ENCODE measurements around the gene REPS1.

DNA sequence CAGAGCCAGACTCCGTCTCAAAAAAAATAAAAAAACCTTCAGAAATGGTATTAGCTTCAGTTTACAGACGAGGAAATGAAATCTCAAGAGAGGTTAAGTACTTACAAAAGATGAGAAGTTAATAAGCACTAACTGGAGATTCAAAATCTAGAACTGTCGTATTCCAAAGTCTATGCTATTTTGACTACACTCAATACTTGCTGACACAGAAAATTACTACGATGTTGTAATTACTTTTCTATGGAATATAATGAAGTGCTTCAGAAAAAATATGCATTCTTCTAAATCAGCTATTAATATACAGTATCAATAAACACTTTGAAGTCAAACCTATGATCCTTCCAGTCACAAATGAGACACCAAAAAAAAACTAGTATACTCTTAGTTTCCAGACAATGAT is 12.2 kb downstream of the REPS1 start:
- TF ChIP-seq EZH2 (IDR thresholded peaks at IDR 0.05; ENCODE audit: borderline replicate concordance, insufficient read depth, low read depth, low read length, poor library complexity, severe bottlenecking), result no peak
- TF ChIP-seq, protein P1, sequence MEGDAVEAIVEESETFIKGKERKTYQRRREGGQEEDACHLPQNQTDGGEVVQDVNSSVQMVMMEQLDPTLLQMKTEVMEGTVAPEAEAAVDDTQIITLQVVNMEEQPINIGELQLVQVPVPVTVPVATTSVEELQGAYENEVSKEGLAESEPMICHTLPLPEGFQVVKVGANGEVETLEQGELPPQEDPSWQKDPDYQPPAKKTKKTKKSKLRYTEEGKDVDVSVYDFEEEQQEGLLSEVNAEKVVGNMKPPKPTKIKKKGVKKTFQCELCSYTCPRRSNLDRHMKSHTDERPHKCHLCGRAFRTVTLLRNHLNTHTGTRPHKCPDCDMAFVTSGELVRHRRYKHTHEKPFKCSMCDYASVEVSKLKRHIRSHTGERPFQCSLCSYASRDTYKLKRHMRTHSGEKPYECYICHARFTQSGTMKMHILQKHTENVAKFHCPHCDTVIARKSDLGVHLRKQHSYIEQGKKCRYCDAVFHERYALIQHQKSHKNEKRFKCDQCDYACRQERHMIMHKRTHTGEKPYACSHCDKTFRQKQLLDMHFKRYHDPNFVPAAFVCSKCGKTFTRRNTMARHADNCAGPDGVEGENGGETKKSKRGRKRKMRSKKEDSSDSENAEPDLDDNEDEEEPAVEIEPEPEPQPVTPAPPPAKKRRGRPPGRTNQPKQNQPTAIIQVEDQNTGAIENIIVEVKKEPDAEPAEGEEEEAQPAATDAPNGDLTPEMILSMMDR (IDR thresholded peaks at IDR 0.05), result no peak
